K562 (cell line): ENCODE results near the gene RCSD1.

ENCODE experiments used
- ELK1 ChIP-seq: sonication (generic); formaldehyde crosslinking; IDR thresholded peaks from 2 replicates; pipeline ENCODE4 v1.8.1; 2022; ENCODE audit warnings: missing genetic modification reagents
- EZH2 ChIP-seq: IDR thresholded peaks from 2 replicates; pipeline ENCODE4 v1.6.1; 2012; ENCODE audit warnings: low read depth, mild to moderate bottlenecking, inconsistent platforms, low read length, borderline replicate concordance
- NR2F6 ChIP-seq: fragments of 450-650 bp; formaldehyde crosslinking; IDR thresholded peaks from 2 replicates; pipeline ENCODE4 v1.4.0; 2020; ENCODE audit warnings: mild to moderate bottlenecking
- RERE ChIP-seq: sonication (generic); formaldehyde crosslinking; IDR thresholded peaks from 2 replicates; pipeline ENCODE4 v1.8.0; 2023; ENCODE audit warnings: missing genetic modification reagents, mild to moderate bottlenecking, borderline replicate concordance
- STAG1 ChIP-seq: sonication (generic); formaldehyde crosslinking; IDR thresholded peaks from 2 replicates; pipeline ENCODE4 v1.5.0; 2020; ENCODE audit warnings: missing genetic modification reagents, borderline replicate concordance

- no peak for TF ChIP-seq RERE (CRISPR knock-in tag)
- no peak for TF ChIP-seq NR2F6 (CRISPR knock-in tag)
- no peak for TF ChIP-seq EZH2
- TF ChIP-seq ELK1 (CRISPR knock-in tag) = no peak
- TF ChIP-seq STAG1 = no peak
Observed at GRCh38 chr1:167631386-167631935, 1.4 kb downstream of the RCSD1 start.
